Ovary (tissue), 9 donors: ENCODE results near the gene FUOM. TPM values are rescaled to one million over a fixed set of nuclear protein-coding genes. Genes with fewer than 3 reads are reported as not detected.

Experiments used
- DNase-seq, 5 donors: peaks; one replicate each; pipeline ENCODE4 v3.0.0-alpha.2; 2019 to 2020
- H3K27ac ChIP-seq, 2 donors: fragments of 200-600 bp; one replicate each; pipeline versions ENCODE4 v1.5.1 to v1.8.0; 2019 to 2022
- H3K27me3 ChIP-seq: fragments of 200-600 bp; one replicate; pipeline ENCODE4 v1.8.0; 2022
- H3K36me3 ChIP-seq: fragments of 200-600 bp; sonication (generic); one replicate; pipeline ENCODE4 v1.5.1; 2019
- H3K4me1 ChIP-seq: one replicate; pipeline ENCODE4 v1.8.1; 2013; ENCODE audit warnings: mild to moderate bottlenecking, moderate library complexity; ENCODE audit not compliant: insufficient read depth
- H3K4me3 ChIP-seq: fragments of 200-600 bp; sonication (generic); one replicate; pipeline ENCODE4 v1.5.1; 2017
- H3K9me3 ChIP-seq, 2 donors: fragments of 200-600 bp in 1 of 2; sonication (generic) in 1 of 2; one replicate each; pipeline versions ENCODE4 v1.5.1 to v1.8.1; 2013 to 2019; ENCODE audit warnings: mild to moderate bottlenecking in 1 of 2, moderate library complexity in 1 of 2
- CTCF ChIP-seq, 3 donors: fragments of 450-650 bp in 2 of 3; fragments of 200-600 bp in 1 of 3; IDR thresholded peaks; one replicate each; pipeline versions ENCODE4 v1.5.1 to v1.8.0; 2016 to 2022; ENCODE audit warnings: antibody characterized with exemption in 3 of 3, mild to moderate bottlenecking in 1 of 3
- EP300 ChIP-seq: sonication (generic); formaldehyde crosslinking; IDR thresholded peaks from one replicate; pipeline ENCODE4 v1.6.1; 2017; ENCODE audit warnings: antibody characterized with exemption
- POLR2A ChIP-seq: fragments of 450-650 bp; IDR thresholded peaks from one replicate; pipeline ENCODE4 v1.6.1; 2017; ENCODE audit warnings: antibody characterized with exemption, mild to moderate bottlenecking, moderate library complexity
- WGBS, 3 donors: extraction: QIAGEN DNeasy Blood & Tissue Kit in 1 of 3; methylation state at CpG; one replicate each; pipeline versions ENCODE4 v1.1.5 to v1.1.7; 2013 to 2017; 5-methylcytosine and 5-hydroxymethylcytosine counted together
- intact Hi-C, 4 donors: fragments of 100-400 bp; cut with DNase I; formaldehyde crosslinking; loops; one replicate each; pipeline versions ENCODE4 v1.11.0 to v1.15.1; 2022 to 2023
- polyA plus RNA-seq, 2 donors: library from polyadenylated mRNA; stranded (reverse); fragments of 200-250 nt in 1 of 2; fragments of 350-450 nt in 1 of 2; fragmentation: Illumina TruSeq in 1 of 2; extraction: RNeasy Lipid Tissue Mini Kit (QIAGEN cat#74804) in 1 of 2; gene quantifications; one replicate each; pipeline ENCODE4 v1.2.3, GENCODE V29; 2013 to 2014
- total RNA-seq, 7 donors: library from RNA; depleted of rRNA in 2 of 7; stranded (reverse); fragments of >200 nt in 2 of 7; fragmentation: NEBNext Ultra II Directional in 3 of 7; extraction: Animal tissue kit (Norgen Biotek cat#: 25700) in 3 of 7; gene quantifications; one replicate each; pipeline versions ENCODE4 v1.1.0 to v1.2.4, GENCODE V29; 2016 to 2023
- donor health status: DM: no; HTN: no; CAD: no; lungs with moderate emphysema.
- donor health status: DM: no; HTN: no; CAD: no.
- donor health status: Bipolar disorder and iron deficiency.
- donor health status: DM: yes; HTN: yes; CAD: no.
- donor health status: DM: no; HTN: no; CAD: no.
- donor health status: DM: yes; HTN: yes; CAD: no.

FUOM gene
- total and polyA plus RNA-seq, 9 donors, result 1.2 to 26.3 (median 14.8) TPM

GRCh38 chr10:133353988-133354605 lies 3.7 kb downstream of the FUOM start:
- WGBS, 3 donors, result 78 to 89% (median 81%) methylated on average over 14 to 16 of the region's 16 CpGs
- intact Hi-C loops, result no loop called here
- DNase-seq, result no peak
- Histone ChIP-seq H3K27me3 (no peaks in the 10 kb centered on the region), H3K36me3 (no peaks in the 10 kb centered on the region), H3K27ac (no peak overlapping the region), H3K9me3 (no peaks in the 10 kb centered on the region), H3K4me3 (no peak overlapping the region), H3K4me1 (peaks cover 7% of the 10 kb centered on the region)
- no peak for TF ChIP-seq POLR2A
- TF ChIP-seq CTCF (IDR thresholded peaks at IDR 0.05), result no peak
- no peak for TF ChIP-seq EP300

GRCh38 chr10:133353202-133353959 lies 4.4 kb downstream of the FUOM start:
- Histone ChIP-seq H3K4me3 (no peak overlapping the region), H3K36me3 (no peaks in the 10 kb centered on the region), H3K4me1 (peaks cover 7% of the 10 kb centered on the region), H3K9me3 (no peaks in the 10 kb centered on the region), H3K27me3 (no peaks in the 10 kb centered on the region), H3K27ac (no peak overlapping the region)
- DNase-seq, result no peak
- no peak for TF ChIP-seq POLR2A
- TF ChIP-seq CTCF (IDR thresholded peaks at IDR 0.05), result no peak
- TF ChIP-seq EP300, result no peak
- intact Hi-C loops, result no loop called here
- WGBS, 3 donors, result 64 to 71% (median 65%) methylated on average over 11 to 16 of the region's 16 CpGs

- Histone ChIP-seq H3K27me3 (no peaks in the 10 kb centered on the region), H3K4me3 (no peak overlapping the region), H3K4me1 (peaks cover 1% of the 10 kb centered on the region), H3K27ac (no peak overlapping the region), H3K36me3 (no peaks in the 10 kb centered on the region), H3K9me3 (no peaks in the 10 kb centered on the region)
- WGBS, 3 donors, result 53 to 63% (median 60%) methylated on average over 18 to 24 of the region's 24 CpGs
- no peak for DNase-seq
- TF ChIP-seq CTCF (IDR thresholded peaks at IDR 0.05), result no peak
- no peak for TF ChIP-seq POLR2A
- no peak for TF ChIP-seq EP300
- intact Hi-C loops, result no loop called here
Measured at GRCh38 chr10:133351408-133352318, 6.2 kb downstream of the FUOM start.

DNA sequence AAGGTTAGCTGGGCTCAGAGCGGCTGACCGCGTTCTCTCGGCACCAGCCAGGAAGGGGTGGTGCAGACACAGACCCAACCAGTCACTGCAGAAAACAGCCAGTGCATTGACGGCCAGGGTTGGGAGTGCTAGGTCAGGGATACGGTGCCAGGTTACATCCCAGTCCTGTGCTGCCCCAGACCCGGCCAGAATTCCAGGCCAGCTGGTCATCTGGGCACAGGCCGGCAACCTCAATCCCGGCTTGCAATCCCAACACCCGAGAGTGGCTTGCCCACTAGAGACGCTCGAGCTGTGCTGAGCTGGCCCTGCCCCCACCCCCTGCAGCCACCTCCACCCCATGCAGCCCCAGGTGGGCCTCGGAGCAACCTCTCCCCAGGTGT lies 6.9 kb downstream of the FUOM start:
- Histone ChIP-seq H3K27ac (no peak overlapping the region), H3K4me3 (no peak overlapping the region), H3K4me1 (no peaks in the 10 kb centered on the region), H3K36me3 (no peaks in the 10 kb centered on the region), H3K9me3 (no peaks in the 10 kb centered on the region), H3K27me3 (no peaks in the 10 kb centered on the region)
- DNase-seq, result no peak
- 11 to 24% (median 16%) methylated on average over 12 to 13 of the region's 13 CpGs for WGBS, 3 donors
- TF ChIP-seq POLR2A (no peak), EP300 (no peak), CTCF (IDR thresholded peaks at IDR 0.05) (no peak)
- intact Hi-C loops, result no loop called here
